NT2/D1 (cell line): Measurements from ENCODE around the gene CAPZB.

Source experiments
- YY1 ChIP-seq: IDR thresholded peaks from 2 replicates; pipeline ENCODE4 v1.6.1; 2011; ENCODE audit not compliant: insufficient read length, insufficient read depth
- ZNF274 ChIP-seq: IDR thresholded peaks from 2 replicates; pipeline ENCODE4 v1.6.1; 2011; ENCODE audit warnings: mild to moderate bottlenecking, low read depth, low read length

DNA sequence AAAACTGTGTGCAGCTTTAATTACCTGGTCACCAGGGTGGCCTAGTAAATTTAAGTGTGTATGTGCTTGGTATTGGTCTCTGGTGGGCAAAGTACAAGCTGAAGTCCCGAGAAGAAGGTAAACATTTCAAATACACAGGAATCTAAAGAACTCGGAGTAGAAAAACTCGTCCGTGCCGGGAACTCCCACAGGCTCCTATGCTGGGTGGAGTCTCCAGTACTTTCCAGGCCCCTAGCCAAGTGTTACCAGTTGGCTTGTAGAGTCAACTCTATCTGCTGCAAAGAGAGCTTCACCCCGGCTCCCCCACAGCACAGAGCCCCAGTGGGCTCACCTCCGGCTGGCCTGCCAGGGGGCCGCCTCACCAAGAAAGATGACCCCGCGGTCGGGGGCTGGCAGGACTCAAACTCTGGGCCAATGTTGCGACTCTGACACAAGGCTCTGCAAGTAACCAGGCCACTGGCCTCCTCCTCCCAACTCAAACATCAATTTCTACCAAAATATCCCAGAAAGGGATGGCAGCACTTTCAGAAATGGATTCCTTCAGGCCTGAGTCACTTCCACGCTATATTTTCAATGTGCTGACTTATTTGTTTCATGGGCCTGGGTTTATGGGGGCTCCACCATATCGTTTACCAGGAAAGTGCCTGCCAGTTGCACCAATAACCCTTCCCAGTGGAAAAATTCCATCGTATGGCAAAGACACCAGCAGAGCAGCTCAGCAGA lies 99.3 kb downstream of the CAPZB start:
- TF ChIP-seq YY1, result no peak
- TF ChIP-seq ZNF274, result no peak
